ENCODE measurements around the gene OLFM4. TPM values are rescaled to one million over a fixed set of nuclear protein-coding genes. Genes with fewer than 3 reads are reported as not detected.

Gene OLFM4
- total RNA-seq, 2 donors from 2014 or later: 0.37 TPM; not detected in 1

DNA sequence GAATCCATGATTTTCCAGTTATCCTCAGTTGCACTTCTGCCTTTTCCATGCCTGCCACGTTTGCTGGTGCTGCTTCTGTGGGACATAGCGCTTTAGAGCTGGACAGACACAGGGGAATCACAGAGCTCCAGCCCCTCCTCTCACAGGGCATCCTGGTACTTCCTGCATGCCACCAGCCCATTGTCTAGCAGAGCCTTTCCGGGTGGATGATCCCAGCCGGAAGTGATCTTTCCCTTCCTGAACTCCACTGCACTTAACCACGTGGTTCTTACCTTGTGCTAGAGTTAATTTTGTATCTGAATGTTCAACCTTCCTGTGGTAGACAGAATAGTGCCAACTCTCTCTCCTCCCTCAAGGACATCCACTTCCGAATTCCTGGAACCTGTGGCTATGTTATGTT lies 12.6 kb upstream of the OLFM4 start:
- Histone ChIP-seq H3K9me3 (no peaks in the 10 kb centered on the region), H3K36me3 (no peaks in the 10 kb centered on the region), H3K4me3 (no peak overlapping the region), H3K4me1 (no peaks in the 10 kb centered on the region), H3K27me3 (no peaks in the 10 kb centered on the region), H3K27ac (no peak overlapping the region)
- TF ChIP-seq, protein P1, sequence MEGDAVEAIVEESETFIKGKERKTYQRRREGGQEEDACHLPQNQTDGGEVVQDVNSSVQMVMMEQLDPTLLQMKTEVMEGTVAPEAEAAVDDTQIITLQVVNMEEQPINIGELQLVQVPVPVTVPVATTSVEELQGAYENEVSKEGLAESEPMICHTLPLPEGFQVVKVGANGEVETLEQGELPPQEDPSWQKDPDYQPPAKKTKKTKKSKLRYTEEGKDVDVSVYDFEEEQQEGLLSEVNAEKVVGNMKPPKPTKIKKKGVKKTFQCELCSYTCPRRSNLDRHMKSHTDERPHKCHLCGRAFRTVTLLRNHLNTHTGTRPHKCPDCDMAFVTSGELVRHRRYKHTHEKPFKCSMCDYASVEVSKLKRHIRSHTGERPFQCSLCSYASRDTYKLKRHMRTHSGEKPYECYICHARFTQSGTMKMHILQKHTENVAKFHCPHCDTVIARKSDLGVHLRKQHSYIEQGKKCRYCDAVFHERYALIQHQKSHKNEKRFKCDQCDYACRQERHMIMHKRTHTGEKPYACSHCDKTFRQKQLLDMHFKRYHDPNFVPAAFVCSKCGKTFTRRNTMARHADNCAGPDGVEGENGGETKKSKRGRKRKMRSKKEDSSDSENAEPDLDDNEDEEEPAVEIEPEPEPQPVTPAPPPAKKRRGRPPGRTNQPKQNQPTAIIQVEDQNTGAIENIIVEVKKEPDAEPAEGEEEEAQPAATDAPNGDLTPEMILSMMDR (IDR thresholded peaks at IDR 0.05): no peak
- no peak for DNase-seq (ENCODE audit: low spot score)

DNA sequence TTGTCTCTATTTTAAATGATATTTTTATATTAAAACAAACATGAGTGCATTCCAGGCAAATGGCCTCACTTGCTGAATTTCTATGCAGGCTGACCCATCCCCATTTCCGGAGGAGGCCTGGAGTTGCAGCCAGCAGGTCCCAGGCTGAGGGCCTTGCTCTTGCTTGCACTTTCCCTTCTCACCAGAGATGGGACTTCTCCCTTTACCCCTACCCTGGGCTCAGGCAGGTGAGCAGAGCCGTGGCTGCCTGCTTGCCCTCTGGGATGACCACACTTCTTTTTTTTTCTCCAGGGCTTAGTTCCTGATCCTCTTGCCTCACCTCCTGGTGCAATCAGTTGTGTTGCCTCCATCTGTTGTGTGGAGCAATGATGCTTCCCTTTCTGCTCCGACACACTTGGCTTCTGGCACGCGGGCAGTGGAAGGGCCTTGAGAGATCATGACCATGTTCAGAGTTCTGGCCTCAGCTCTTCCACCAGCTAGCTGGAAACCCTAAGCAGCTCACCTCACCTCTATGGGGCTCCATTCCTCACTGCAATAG lies 11.1 kb upstream of the OLFM4 start:
- no peak overlapping the region for H3K4me3 ChIP-seq
- TF ChIP-seq, protein P1 (IDR thresholded peaks at IDR 0.05): no peak
- no peaks in the 10 kb centered on the region for H3K9me3 ChIP-seq
- no peaks in the 10 kb centered on the region for H3K4me1 ChIP-seq
- H3K36me3 ChIP-seq: no peaks in the 10 kb centered on the region
- no peak overlapping the region for H3K27ac ChIP-seq
- H3K27me3 ChIP-seq: no peaks in the 10 kb centered on the region
- DNase-seq (ENCODE audit: low spot score): no peak

DNA sequence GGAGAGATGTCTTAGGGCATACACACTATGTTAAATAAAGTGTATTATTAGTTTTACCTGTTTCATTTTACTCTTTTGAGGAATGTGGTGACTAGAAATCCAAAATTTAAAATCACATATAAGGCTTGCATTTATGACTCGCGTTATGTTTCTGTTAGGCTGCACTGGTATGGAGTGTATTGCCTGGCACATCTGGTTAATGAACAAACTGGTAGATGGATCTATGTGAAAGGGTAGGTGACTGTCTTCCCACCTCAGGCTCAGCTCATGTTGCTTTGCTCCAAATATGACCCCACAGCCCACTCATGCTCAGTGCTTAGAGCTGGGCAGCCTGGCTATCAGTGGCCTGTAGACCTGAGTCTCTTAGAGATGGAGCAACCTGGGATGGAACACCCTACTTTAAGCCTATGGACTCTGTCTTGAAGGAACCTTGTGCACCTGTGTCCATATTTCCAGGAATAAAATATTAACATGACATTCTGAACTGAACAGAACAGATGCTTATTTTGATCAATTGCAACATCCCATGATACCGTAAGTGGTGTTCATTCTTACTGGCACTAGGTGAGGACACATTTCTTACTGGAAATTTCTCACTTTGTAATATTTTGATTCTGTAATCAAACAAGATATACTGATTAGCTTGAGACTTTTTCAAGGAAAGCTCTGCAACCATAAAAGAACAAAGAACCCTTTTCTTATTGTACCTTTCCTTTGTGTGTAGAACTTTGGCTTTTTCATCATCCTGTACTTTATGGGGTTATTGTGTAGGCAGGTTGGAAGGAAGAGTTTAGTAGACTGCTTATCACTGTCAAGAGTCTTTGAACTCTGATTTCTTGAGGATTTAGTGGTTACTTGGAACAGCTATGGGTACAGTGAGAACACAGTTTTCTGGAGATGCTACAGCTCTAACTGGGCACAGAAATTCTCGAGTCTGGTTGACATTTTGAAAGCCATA lies 9.6 kb upstream of the OLFM4 start:
- no peaks in the 10 kb centered on the region for H3K4me1 ChIP-seq
- H3K27me3 ChIP-seq: no peaks in the 10 kb centered on the region
- no peak for DNase-seq (ENCODE audit: low spot score)
- no peak overlapping the region for H3K4me3 ChIP-seq
- TF ChIP-seq, protein P1 (IDR thresholded peaks at IDR 0.05): no peak
- no peaks in the 10 kb centered on the region for H3K36me3 ChIP-seq
- no peaks in the 10 kb centered on the region for H3K9me3 ChIP-seq
- no peak overlapping the region for H3K27ac ChIP-seq

DNA sequence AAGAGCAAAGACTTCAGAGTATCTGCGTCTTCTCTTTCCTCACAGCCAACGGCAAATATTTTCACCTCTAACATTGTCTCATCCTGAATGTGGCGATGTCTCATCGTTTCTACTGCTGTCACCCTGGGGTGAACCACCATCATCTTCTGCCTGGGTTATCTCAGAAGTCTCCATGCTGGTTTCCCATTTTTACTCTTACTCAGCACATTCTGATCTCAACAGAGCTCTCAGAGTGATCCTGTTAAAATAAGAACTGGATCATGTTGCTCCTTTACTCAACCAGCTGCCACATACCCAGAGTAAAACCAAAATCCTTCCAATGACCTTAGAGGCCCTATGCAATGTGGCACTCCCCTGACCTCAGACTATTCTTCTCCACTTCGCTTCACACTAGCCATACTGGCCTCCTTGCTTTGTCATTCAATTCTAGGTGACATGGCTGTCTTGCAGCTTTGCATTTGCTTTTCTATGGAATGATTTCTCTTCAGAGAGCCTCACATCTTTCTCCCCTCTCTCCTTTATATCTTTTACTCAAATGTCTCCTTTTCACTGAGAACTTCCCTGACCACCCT lies 7.8 kb upstream of the OLFM4 start:
- H3K27ac ChIP-seq: no peak overlapping the region
- no peaks in the 10 kb centered on the region for H3K4me1 ChIP-seq
- DNase-seq (ENCODE audit: low spot score): no peak
- H3K36me3 ChIP-seq: no peaks in the 10 kb centered on the region
- no peak overlapping the region for H3K4me3 ChIP-seq
- TF ChIP-seq, protein P1 (IDR thresholded peaks at IDR 0.05): no peak
- H3K27me3 ChIP-seq: no peaks in the 10 kb centered on the region
- no peaks in the 10 kb centered on the region for H3K9me3 ChIP-seq

DNA sequence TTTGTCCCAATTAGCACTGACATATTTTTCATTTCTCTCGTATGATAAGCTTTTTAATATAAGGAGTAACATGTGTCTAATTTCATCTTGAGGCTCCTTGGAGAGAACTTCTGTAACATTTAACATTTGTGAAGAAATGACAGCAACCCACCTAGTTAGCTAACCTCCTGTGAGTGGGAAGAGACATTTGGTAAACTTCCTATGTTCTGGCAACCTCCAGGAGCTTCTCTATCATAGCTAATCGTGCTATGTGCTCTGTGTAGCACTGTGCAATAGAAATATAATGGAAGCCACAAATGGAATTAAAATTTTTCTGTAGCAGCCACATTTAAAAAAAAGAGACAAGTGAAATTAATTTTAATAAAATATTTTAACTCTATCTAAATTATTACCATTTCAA lies 5.4 kb upstream of the OLFM4 start:
- Histone ChIP-seq H3K36me3 (no peaks in the 10 kb centered on the region), H3K27me3 (no peaks in the 10 kb centered on the region), H3K27ac (no peak overlapping the region), H3K9me3 (no peaks in the 10 kb centered on the region), H3K4me3 (no peak overlapping the region), H3K4me1 (no peaks in the 10 kb centered on the region)
- DNase-seq (ENCODE audit: low spot score): no peak
- TF ChIP-seq, protein P1 (IDR thresholded peaks at IDR 0.05): no peak

Data from right atrium auricular region (tissue), 2 donors.